Esophagus squamous epithelium (tissue), 5 donors: ENCODE results near the gene TRIB2. TPM values are rescaled to one million over a fixed set of nuclear protein-coding genes. Genes with fewer than 3 reads are reported as not detected.

Source experiments
- DNase-seq: peaks from one replicate; lab custom pipeline; 2025; lab: John Stamatoyannopoulos, UW
- H3K27ac ChIP-seq, 4 donors: fragments of 200-600 bp; sonication (generic); one replicate each; pipeline ENCODE4 v1.5.1; 2016 to 2019; ENCODE audit warnings: mild to moderate bottlenecking in 1 of 4
- H3K27me3 ChIP-seq, 4 donors: fragments of 200-600 bp; sonication (generic); 1 replicate in 3 of 4; 2 replicates in 1 of 4; pipeline versions ENCODE4 v1.5.1 to v1.6.0; 2017 to 2021; ENCODE audit warnings: antibody characterized with exemption in 1 of 4
- H3K36me3 ChIP-seq, 3 donors: fragments of 200-600 bp; sonication (generic); one replicate each; pipeline ENCODE4 v1.5.1; 2016 to 2019
- H3K4me1 ChIP-seq, 3 donors: fragments of 200-600 bp; sonication (generic); one replicate each; pipeline ENCODE4 v1.5.1; 2017 to 2019
- H3K4me3 ChIP-seq, 4 donors: fragments of 200-600 bp; sonication (generic); 1 replicate in 3 of 4; 2 replicates in 1 of 4; pipeline ENCODE4 v1.5.1; 2016 to 2019; ENCODE audit warnings: mild to moderate bottlenecking in 2 of 4, moderate library complexity in 1 of 4
- H3K9me3 ChIP-seq, 3 donors: fragments of 200-600 bp; sonication (generic); one replicate each; pipeline ENCODE4 v1.5.1; 2016 to 2019
- POLR2A ChIP-seq, 4 donors: fragments of 450-650 bp; IDR thresholded peaks; one replicate each; pipeline ENCODE4 v1.6.1; 2017; ENCODE audit warnings: antibody characterized with exemption in 4 of 4, mild to moderate bottlenecking in 4 of 4, moderate library complexity in 3 of 4
- WGBS, 2 donors: methylation state at CpG; one replicate each; pipeline ENCODE4 v1.1.5; 2018; 5-methylcytosine and 5-hydroxymethylcytosine counted together
- intact Hi-C: fragments of 100-400 bp; cut with DNase I; formaldehyde crosslinking; loops from one replicate; pipeline ENCODE4 v1.15.0; 2022
- total RNA-seq, 4 donors: library from RNA; depleted of rRNA; stranded (reverse); fragments of >200 nt; gene quantifications; one replicate each; pipeline ENCODE4 v1.1.0, GENCODE V29; 2016
- TF ChIP-seq, protein P1 (sequence below), 6 experiments: fragments of 450-650 bp in 4 of 6; fragments of 200-600 bp in 2 of 6; sonication (generic) in 2 of 6; IDR thresholded peaks; one replicate each; pipeline ENCODE4 v1.5.1; 2016 to 2019; ENCODE audit warnings: antibody characterized with exemption in 6 of 6, mild to moderate bottlenecking in 4 of 6, moderate library complexity in 4 of 6
- donor health status: DM: yes; HTN: yes; CAD: no.

The TRIB2 gene
- total RNA-seq, 4 donors from 2014 or later = 9.8 to 42.2 (median 32.4) TPM

DNA sequence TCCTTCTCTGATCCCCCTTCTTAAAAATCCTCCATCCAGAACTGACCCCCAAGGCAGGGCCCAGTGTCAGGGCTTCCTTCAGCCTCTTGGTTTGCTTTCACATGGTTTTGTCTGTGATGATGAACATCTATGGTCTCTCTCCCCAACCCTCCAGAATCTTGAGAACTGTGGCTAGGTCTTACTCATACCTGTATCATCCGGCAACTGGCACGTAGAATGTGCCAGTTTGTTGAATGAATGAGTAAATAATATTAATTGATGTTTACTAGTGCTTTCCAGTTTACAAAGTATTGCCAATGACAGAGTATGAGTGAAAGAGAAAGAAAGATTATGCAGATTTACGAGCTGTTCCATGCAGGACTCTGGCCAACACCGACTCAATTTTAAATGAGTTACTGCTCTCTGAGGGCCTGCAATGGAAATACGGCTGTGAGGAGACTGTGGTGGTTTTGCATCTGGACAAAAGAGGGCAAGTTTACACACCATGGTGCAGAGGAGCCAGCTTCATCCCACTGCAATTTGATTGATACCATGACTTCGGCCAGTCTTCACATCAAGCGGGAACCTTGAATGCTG, 29.9 kb upstream of the TRIB2 start:
- Histone ChIP-seq H3K4me3 (no peak overlapping the region), H3K27ac (no peak overlapping the region), H3K36me3 (no peaks in the 10 kb centered on the region), H3K4me1 (peaks cover 0 to 13% (median 10%) of the 10 kb centered on the region in 3 donors), H3K27me3 (no peaks in the 10 kb centered on the region), H3K9me3 (no peaks in the 10 kb centered on the region)
- DNase-seq = no peak
- intact Hi-C loops = no loop called here
- TF ChIP-seq, protein P1, sequence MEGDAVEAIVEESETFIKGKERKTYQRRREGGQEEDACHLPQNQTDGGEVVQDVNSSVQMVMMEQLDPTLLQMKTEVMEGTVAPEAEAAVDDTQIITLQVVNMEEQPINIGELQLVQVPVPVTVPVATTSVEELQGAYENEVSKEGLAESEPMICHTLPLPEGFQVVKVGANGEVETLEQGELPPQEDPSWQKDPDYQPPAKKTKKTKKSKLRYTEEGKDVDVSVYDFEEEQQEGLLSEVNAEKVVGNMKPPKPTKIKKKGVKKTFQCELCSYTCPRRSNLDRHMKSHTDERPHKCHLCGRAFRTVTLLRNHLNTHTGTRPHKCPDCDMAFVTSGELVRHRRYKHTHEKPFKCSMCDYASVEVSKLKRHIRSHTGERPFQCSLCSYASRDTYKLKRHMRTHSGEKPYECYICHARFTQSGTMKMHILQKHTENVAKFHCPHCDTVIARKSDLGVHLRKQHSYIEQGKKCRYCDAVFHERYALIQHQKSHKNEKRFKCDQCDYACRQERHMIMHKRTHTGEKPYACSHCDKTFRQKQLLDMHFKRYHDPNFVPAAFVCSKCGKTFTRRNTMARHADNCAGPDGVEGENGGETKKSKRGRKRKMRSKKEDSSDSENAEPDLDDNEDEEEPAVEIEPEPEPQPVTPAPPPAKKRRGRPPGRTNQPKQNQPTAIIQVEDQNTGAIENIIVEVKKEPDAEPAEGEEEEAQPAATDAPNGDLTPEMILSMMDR (IDR thresholded peaks at IDR 0.05) = no peak
- no peak for TF ChIP-seq POLR2A (IDR thresholded peaks at IDR 0.05)
- 70 to 83% methylated on average over 7 of the region's 7 CpGs for WGBS, 2 donors

DNA sequence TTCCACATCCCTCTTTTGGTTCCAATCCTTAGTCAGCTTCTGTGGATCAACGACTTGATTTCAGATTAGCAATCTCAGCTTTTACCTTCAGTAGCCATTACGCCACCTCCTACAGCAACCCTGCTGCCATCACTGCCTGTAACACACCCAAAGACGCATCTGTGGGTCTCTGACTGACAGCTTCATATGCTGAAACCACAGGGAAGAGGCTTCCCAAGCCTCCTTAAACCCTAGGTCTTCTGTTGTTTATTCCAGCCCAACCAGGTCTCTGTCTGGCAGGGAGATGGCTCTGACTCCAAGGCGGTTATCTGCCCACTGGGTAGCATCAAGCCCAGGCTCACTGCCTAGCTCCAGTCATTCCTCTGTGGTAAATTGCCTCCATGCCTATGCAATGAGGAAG, 28.6 kb upstream of the TRIB2 start:
- Histone ChIP-seq H3K27me3 (no peaks in the 10 kb centered on the region), H3K4me1 (peaks cover 0 to 13% (median 10%) of the 10 kb centered on the region in 3 donors), H3K27ac (no peak overlapping the region), H3K36me3 (no peaks in the 10 kb centered on the region), H3K9me3 (no peaks in the 10 kb centered on the region), H3K4me3 (no peak overlapping the region)
- 88 to 92% methylated on average over 4 of the region's 4 CpGs for WGBS, 2 donors
- no peak for DNase-seq
- intact Hi-C loops = no loop called here
- TF ChIP-seq POLR2A (IDR thresholded peaks at IDR 0.05) = no peak
- TF ChIP-seq, protein P1 (IDR thresholded peaks at IDR 0.05) = no peak

DNA sequence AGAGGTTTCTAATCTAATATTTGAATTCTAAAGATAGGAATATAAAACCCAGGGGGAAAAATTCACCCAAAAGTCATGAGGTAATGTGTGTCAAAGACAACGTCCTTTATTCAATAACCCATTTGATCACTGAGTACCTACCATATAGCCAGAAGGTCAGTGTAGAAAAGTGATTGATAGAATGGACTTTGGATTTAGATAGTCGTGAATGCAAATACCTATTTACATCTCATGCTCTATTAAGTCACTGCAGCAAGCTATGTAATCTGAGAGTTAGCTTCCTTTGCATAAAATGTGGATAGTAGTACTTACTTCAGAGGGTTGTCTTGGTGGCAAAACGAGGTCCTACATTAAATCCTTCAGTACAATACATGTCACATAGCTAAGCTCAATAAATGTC, 27.8 kb upstream of the TRIB2 start:
- no peaks in the 10 kb centered on the region for H3K9me3 ChIP-seq
- intact Hi-C loops = no loop called here
- no peak for TF ChIP-seq POLR2A (IDR thresholded peaks at IDR 0.05)
- TF ChIP-seq, protein P1 (IDR thresholded peaks at IDR 0.05) = no peak
- DNase-seq = no peak
- WGBS, 2 donors = 75 to 81% methylated on average over 3 of the region's 3 CpGs
- no peak overlapping the region for H3K27ac ChIP-seq
- H3K4me3 ChIP-seq = no peak overlapping the region
- H3K4me1 ChIP-seq = peaks cover 0 to 11% (median 10%) of the 10 kb centered on the region in 3 donors
- H3K27me3 ChIP-seq = no peaks in the 10 kb centered on the region
- H3K36me3 ChIP-seq = no peaks in the 10 kb centered on the region

DNA sequence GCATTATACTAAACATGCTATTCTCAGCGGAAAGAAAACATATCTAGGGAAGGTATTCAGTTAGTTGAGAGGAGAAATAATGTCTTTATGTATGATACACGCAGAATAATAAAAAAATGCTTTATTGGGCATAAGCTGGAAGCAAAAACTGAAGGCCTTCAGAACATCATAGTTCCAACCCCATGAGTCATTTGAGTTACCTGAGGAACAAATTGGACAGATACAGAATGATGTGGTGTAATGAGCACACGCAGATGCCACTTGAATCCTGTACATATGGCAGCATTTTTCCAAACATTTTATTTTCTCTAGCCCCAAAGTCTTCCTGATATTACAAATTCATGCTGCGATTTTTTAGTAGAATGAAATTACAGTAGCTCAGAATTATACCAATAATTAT, 23.2 kb upstream of the TRIB2 start:
- Histone ChIP-seq H3K36me3 (no peaks in the 10 kb centered on the region), H3K9me3 (no peaks in the 10 kb centered on the region), H3K4me3 (no peak overlapping the region), H3K4me1 (peaks cover 0 to 7% (median 0%) of the 10 kb centered on the region in 3 donors), H3K27me3 (no peaks in the 10 kb centered on the region), H3K27ac (no peak overlapping the region)
- DNase-seq = no peak
- intact Hi-C loops = no loop called here
- TF ChIP-seq, protein P1 (IDR thresholded peaks at IDR 0.05) = no peak
- TF ChIP-seq POLR2A (IDR thresholded peaks at IDR 0.05) = no peak
- 75 to 92% methylated on average over 4 of the region's 4 CpGs for WGBS, 2 donors

DNA sequence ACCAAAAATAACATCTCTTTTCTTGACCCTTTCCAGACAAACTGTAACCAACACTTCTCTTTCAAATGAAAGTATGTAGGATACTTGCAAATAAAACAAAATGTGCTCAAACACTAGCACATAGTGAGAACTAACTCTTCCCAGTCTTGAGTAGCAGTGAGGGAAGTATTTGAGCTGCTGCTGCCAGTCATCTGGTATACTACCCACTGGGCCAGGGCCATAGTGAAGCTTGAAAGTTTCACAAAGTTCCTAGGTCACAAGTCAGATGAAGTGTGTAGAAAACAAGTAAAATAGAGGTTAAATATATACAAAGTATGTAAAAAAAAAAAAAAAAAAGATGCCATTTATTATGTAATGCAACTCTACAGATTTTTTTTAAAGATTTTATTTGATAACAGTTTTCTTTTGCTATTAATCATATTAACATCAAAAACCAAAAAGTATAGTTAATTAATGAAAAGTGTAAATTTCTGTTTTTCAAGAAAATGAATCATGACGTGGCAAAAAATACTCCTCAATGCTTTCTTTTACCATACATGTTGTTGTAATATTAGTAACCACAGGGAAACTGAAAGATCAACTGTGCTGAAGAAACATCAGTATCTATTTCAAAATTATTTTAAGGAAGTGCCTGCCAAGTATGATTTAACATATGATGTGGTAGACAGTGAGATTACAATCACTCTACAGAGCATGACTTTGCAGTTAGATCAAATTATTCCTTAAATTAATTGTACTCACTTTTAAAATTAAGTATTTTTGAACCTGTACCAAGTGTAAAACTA, 21.6 kb upstream of the TRIB2 start:
- Histone ChIP-seq H3K27ac (no peak overlapping the region), H3K9me3 (no peaks in the 10 kb centered on the region), H3K36me3 (no peaks in the 10 kb centered on the region), H3K27me3 (no peaks in the 10 kb centered on the region), H3K4me3 (no peak overlapping the region), H3K4me1 (peaks cover 0 to 7% (median 0%) of the 10 kb centered on the region in 3 donors)
- intact Hi-C loops = no loop called here
- no peak for DNase-seq
- TF ChIP-seq, protein P1 (IDR thresholded peaks at IDR 0.05) = no peak
- no peak for TF ChIP-seq POLR2A (IDR thresholded peaks at IDR 0.05)
- WGBS, 2 donors = 53 to 76% methylated on average over 1 of the region's 1 CpG
